G401.6 (cell line): ENCODE measurements around the gene SLC35B2.
A peak's percentile ranks its signal among the peaks of the same experiment; 100 is the strongest.

ENCODE experiments used
- FAIRE-seq: peaks from 2 replicates; lab custom pipeline; 2012; peaks lifted over from hg19 to GRCh38; lab: Jason Lieb, UNC

Gene SLC35B2

DNA sequence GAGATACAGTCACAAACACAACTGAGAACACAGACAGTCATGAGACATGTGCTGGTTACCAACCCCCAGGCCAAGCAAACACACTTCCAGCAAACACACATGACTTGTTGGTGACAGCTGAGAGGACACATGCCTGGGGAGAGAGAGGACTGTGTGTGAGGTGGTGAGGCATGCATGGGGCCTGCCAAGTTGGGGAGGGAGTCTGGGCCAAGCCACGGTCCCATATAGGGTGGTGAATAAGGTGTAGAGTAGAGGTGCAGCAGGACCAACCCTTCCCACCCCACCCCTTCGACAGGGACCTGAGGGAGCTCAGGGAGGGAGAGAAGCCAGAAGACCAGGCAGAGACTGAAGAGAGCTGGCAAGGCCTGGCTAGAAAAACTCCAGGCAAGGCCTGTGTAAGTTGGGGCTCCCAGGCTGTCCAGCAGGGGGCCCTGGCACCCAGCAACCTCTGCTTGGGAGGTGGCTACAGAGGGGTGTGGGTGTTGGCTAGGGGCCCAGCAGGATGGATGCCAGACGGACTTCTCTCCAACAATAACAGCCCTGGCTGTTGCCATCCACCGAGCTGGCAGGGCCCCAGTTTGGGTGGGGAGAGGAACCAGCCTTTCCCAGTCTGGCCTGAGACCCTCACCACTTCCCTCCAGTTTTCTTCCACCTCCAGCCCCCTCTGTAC, 35.9 kb downstream of the SLC35B2 start:
- FAIRE-seq: peak; percentile 21

DNA sequence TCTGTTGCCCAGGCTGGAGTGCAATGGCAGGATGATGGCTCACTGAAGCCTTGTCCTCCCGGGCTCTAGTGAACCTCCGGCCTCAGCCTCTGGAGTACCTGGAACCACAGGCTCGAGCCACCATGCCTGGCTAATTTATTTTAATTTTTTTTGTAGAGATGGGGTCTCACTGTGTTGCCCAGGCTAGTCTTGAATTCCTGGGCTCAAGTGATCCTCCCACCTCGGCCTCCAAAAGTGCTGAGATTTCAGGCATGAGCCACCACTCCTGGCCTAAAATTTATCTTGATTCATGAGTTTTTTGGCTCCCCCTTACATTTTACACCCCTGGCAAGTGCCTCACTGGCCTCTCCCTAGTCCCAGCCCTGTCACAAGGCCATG, 36.4 kb downstream of the SLC35B2 start:
- no peak for FAIRE-seq

DNA sequence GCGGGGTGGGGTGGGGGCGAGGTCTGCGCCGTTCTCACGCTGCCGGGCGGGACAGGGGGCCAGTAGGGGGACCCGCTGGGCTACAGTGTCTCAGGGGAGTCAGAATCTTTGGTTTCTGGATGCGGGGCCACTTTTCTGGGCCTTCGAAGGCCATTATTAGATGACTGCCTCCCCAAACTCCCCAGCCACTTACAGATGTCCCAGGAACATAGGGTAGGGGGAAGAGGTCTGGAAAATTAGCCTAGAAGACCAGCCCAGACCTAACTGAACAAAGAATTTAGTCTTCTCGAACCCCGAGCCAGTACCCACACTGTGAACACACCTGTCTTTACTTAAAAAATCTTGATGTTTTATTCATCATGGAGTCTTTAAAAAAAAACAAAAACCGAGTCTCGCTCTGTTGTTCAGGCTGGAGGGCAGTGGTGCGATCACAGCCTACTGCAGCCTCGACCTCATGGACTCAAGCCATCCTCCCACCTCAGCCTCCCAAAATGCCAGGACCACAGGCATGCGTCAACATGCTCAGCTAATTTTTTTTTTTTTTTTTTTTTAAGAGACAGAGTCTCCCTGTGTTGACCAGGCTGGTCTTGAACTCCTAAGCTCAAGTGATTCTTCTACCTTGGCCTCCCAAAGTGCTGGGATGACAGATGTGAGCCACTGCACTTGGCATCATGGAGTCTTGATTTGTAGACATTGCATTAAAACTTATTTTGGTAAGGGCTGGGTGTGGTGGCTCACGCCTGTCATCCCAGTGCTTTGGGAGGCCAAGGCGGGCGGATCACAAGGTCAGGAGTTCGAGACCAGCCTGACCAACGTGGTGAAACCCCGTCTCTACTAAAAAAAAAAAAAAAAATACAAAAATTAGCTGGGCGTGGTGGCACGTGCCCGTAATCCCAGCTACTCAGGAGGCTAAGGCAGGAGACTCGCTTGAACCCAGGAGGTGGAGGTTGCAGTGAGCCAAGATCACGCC, 37.2 kb downstream of the SLC35B2 start:
- no peak for FAIRE-seq

DNA sequence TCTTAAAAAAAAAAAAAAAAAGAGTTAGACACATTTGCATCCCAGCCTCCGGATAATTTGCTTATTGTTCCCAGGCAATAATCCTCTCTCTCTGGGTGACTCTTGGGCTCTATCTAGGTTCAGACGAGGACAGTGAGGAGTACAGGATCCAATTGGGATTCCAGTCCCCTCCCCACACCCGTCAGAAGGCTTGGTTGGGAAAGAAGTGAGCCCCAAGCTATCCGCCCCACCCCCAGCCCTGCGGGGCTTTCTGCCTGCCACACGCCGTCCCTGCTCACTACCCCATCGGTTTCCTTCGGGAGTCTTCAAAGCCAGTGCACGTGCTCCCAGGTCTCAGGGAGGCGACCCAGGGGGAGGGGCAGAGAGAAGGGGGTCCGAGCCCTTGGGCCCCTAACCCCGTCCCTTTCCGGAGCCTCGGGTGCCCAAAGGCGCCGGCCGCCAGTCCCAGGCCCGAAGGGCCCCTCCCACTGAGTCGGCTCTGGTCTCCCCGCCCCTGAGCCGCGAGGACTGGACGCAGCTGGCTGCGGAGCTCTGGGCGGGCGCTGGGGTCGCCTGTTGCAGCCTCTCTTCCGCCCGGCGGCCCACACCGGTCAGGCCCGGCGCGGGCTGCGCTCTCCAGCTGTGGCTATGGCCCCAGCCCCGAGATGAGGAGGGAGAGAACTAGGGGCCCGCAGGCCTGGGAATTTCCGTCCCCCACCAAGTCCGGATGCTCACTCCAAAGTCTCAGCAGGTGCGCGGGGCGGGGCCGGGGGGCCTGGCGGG, 38.1 kb downstream of the SLC35B2 start:
- FAIRE-seq: no peak

DNA sequence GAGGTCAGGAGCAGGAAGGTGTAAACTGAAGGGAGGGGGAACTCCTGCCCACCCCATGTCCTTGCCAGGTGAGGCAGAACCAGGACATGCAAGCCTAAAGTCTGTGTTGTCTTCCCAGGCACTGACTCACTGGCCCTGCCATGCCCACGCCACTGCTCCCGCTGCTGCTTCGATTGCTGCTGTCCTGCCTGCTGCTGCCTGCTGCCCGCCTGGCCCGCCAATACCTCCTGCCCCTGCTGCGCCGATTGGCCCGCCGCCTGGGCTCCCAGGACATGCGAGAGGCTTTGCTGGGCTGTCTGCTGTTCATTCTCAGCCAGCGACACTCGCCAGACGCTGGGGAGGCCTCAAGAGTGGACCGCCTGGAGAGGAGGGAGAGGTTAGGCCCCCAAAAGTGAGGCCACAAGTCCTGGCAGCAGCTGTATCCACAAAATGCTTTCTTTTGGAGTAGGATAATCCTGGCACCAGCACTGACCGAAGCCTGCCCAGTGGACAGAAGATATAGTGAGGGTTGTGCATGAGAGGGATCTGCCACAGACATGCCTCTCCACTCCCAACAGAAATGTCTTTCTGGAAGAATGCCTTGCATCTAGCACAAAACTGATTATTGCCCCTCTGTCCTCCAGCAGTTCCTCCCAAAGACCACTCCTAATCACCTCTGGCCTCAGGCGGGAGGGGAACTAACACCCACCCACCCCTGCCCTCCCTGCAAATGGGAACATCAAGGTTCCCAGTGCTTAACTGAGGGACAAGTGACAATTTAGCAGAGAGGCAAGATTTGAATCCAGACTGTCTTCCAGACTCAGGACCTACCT, 39.8 kb downstream of the SLC35B2 start:
- no peak for FAIRE-seq

DNA sequence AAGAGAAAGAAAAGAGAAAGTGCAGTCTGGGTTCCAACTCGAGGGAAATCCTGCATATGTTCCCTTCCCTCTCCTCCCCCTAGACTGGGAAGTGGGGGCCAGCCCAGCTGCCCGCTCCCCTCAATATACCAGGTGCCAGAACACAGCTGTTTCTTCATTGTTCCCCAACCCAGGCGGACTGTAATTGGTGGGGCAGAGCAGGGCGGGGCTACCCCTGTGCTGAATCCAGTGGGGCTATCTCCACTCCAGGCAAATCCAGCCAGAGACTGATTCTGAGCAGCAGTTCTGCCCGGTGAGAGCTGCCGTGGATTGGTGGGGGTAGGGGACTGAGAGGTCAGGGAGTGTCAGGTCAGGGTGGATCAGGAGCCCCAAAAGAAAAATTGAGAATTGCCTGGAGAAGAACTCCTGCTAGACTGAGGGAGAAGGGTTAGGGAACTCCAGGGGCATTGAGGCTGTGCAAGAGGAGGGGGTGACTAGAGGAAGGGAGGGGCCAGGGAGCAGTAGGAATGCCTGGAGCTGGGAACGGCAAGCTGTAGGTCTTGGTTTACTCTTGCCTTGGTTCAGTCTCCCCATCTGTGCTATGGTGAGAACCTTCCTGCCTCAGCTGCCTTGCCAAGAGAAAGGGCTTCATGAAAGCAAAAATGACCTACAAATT, 40.5 kb downstream of the SLC35B2 start, which contains the start of gene MYMX:
TSS of gene MYMX (plus strand) at position 250 of the 655 bp plus-strand sequence. CDS start 546 bp downstream, outside the sequence.
- no peak for FAIRE-seq

DNA sequence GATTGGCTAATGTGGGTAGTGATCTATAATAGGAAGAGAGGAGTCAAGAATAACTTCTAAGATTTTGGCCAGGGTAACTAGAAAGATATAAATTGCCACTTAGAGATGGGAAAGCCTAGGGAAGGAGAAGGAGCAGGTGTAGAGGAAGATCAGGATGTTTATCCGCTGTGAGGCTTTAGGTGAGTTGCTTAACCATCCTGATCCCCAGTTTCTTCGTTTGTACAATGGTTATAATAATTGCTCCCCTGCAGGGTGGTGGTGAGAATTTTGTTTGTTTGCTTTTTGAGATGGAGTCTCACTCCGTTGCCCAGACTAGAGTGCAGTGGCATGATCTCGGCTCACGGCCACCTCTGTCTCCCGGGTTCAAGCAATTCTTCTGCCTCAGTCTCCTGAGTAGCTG, 43.0 kb downstream of the SLC35B2 start:
- no peak for FAIRE-seq

DNA sequence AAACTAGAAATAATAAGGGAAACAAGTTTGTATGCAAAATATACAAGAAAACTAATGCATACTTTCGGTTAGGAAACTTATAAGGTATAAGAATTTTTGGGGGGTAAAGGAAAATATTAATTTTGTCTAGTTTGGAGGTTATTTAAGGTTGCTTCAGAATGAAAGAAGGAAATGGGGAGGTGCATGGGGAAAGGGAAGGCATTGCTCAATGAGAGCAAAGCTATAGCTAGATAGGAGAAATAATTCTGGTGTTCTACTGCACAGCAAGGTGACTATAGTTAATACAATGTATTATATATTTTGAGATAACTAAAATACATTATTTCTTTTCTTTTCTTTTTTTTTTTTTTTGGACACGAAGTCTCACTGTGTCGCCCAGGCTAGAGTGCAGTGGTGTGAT, 46.0 kb downstream of the SLC35B2 start:
- no peak for FAIRE-seq

DNA sequence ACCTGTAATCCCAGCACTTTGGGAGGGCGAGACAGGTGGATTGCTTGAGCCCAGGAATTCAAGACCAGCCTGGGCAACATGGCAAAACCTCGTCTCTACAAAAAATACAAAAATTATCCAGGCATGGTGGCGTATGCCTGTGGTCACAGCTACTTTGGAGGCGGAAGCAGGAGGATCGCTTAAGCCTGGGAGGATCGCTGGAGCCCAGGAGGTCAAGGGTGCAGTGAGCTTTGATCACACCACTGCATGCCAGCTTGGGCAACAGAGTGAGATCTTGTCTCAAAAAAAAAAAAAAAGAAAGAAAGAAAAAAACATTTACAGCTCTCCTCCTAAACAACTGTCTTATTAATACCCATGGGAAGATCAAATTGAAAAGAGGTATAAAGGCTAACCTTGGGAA, 49.4 kb downstream of the SLC35B2 start:
- FAIRE-seq: no peak
